Inflammatory macrophage treated with lipopolysaccharide for 1 hour (primary cell): Measurements from ENCODE around the gene RPAIN.
"Not testable (repeated sequence)": the region's sequence is repeated elsewhere in the genome, so short reads cannot be mapped to it uniquely, and the experiment has no call there.

ENCODE experiments used
- DNase-seq, 2 donors: peaks; one replicate each; pipeline ENCODE4 v3.0.0-alpha.2; 2020 to 2022

RPAIN gene

GRCh38 chr17:5430413-5430999 is 10.5 kb downstream of the RPAIN start:
- DNase-seq, result no peak

DNA sequence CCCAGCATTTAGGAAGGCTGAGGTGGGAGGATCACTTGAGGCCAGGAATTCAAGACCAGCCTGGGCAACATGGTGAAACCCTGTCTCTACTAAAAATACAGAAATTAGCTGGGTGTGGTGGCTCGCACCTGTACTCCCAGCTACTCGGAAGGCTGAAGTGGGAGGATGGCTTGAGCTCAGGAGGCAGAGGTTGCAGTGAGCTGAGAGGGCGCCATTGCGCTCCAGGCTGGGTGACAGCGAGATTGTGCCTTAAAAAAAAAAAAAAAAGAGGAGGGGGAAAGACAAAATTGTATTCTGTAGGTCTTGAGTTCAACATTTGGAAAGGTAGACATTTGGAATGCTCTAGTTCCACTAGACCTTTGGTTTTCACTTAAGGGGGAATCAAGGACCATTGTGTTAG is 11.3 kb downstream of the RPAIN start:
- not testable (repeated sequence) for DNase-seq

- DNase-seq, result no peak
Measured at GRCh38 chr17:5431949-5432556, 12.1 kb downstream of the RPAIN start.

DNA sequence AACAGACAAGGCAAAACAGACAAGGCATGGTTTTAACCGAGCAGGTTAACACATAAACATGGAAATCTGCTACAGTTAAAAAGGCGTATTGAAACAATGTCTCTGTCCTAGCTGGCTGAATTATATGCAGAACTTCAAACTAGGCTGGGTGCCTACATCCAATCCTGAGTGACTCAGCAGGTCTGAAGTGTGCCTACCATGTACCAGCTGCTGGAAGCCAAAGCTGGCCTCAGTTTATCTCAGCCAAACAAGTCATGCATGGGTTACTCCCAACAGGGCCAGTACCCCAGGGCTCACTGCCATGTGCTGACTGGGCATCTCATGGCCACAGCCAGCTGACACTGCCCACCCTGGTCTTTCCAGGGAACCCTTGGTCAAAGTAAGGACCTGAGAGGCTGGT is 15.0 kb downstream of the RPAIN start:
- DNase-seq, result no peak

DNA sequence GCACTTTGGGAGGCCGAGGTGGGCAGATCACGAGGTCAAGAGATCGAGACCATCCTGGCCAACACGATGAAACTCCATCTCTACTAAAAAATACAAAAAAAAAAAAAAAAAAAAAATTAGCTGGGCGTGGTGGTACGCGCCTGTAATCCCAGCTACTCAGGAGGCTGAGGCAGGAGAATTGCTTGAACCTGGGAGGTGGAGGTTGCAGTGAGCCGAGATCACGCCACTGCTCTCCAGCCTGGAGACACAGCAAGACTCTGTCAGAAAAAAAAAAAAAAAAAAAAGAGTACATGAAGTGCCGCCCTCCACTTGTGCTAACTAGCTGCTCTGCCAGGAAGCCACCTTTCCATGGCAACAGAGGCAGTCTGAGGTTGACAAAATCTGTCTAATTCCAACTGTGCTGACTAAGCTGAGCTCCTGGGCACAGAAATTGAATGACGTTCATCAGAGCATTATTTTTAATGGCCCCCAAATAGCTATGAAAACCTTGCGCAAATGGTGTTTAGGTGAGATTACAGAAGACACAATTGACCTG is 15.9 kb downstream of the RPAIN start:
- not testable (repeated sequence) for DNase-seq

DNA sequence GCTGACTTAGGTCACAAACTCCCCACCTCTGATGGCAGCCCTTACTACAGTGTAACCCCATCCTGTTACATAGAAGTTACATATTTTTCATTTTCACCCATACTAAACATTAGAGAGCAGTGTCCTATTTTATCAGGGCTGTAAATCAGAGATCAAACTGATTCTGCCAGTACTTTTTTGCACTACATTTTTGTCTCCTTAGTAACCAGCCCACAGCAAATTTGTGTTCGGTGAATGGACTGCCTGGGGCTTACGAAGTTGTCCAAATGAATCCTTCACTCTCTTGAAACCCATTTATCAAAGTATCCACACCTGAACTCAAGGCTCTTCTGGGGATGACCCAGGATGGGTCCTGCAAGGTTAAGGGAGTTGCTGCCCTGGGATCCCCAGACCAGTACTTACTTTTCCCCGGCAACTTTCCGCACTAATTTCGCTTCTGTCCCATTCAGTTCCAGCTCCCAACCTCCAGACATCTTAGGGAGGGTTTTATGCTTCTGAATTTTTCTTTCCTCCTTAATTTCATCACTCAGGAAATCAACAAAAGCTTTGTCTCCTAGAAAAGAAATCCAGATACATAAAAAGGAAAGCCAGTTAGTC is 17.8 kb downstream of the RPAIN start:
- no peak for DNase-seq

GRCh38 chr17:5438716-5439445 is 18.9 kb downstream of the RPAIN start, which contains the start of gene C1QBP:
Gene C1QBP (minus strand): TSS chr17:5439155. CDS start chr17:5439073, 82 bp downstream.
- DNase-seq, result peak; percentile 90 to 100

GRCh38 chr17:5439446-5439764 is 19.4 kb downstream of the RPAIN start:
- no peak for DNase-seq

- no peak for DNase-seq
Measured at GRCh38 chr17:5443728-5444127, 23.7 kb downstream of the RPAIN start.

GRCh38 chr17:5444209-5444608 is 24.2 kb downstream of the RPAIN start:
- no peak for DNase-seq

- no peak for DNase-seq
Measured at GRCh38 chr17:5446786-5447185, 26.8 kb downstream of the RPAIN start.

GRCh38 chr17:5464717-5465507 is 44.9 kb downstream of the RPAIN start:
- DNase-seq, result no peak

DNA sequence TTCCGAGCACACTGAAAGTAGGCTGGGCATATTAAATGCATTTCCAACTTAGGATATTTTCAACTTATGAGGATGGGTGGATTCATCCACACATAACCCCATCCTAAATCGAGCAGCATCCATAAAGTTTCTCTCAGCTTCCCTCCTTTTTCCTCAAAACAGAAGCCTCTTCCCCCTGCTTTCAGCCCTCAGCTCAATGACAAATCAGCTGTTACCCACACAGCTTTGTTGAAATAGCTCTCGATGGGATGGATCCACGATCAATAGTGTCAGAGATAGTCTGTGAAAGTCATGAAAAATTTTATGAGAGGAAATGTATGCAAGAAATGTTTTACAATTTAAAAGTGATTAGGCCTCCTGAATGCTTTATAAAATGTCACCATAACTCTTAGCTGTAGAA is 46.3 kb downstream of the RPAIN start:
- no peak for DNase-seq

- no peak for DNase-seq
Measured at GRCh38 chr17:5467416-5467815, 47.4 kb downstream of the RPAIN start.

DNA sequence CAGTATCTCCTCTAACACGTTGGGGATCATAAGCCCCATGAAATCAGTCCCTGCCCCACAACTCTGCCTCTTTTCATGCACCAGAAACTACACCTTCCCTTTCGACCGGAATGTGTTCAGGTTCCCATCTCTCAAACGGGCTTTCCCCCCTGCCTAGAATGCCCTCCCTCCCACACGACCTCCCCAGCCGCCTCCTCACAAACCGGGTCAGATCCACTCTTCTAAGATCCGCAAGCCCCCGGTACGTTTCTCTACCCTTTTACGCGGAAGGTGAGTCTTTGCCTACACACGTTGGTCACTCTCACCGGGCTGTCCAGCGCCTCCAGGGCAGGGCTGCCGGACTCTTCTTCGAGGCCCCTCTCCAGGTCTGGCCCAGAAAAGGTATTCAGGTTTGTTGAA is 48.1 kb downstream of the RPAIN start:
- DNase-seq, result no peak

DNA sequence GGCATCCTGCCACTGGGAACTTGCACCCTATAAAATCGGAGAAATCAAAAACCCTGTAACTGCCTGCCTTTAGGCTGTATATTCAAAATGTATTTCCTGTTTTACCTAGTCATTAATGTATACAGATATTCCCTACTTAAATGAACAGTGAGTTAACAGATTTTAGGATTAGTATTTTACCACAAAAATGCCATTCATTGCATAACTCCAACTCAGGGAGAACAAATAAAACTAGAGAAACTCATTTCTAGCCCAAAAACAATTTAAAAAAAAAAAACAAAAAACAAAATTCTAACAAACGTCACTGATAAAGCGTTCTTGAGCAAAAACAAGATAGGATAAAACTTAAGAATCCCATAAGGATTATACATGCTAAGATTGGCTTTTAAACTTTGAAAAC is 52.5 kb downstream of the RPAIN start:
- DNase-seq, result no peak

DNA sequence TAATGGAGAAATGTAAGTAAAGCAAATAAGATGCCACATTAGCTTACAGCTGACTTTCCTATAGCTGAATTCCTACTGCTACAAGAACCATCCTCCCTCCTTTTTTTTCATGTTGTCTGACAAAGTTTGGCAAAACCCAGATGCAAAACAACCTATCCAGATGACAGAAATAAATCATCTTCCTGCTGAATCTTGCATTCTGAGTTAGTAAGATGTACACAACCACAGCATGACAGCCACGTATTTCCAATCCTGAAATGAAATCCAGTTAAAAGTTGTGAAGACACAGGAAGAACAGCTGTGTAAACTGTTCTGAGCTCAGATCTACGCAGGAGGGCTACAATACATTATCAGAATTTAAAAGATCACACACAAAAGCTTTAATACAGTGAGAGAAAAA is 53.9 kb downstream of the RPAIN start:
- no peak for DNase-seq

DNA sequence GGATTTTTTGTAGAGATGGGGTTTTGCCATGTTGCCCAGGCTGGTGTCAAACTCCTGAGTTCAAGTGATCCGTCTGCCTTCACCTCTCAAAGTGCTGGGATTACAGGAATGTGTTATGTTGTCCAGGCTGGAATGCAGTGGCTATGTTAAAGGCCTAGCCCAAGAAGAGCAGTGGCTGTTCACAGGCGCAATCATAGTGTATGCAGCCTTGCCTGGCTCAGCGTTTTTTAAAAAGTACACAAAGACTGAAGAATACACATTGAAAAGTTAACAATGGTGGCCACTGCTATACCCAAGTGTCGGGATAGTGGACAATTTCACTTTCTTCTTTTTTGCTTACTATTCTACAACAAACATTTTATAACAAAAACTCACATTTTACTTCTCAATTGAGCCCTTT is 59.0 kb downstream of the RPAIN start:
- DNase-seq, result no peak

GRCh38 chr17:5480962-5481361 is 61.0 kb downstream of the RPAIN start:
- DNase-seq, result no peak

DNA sequence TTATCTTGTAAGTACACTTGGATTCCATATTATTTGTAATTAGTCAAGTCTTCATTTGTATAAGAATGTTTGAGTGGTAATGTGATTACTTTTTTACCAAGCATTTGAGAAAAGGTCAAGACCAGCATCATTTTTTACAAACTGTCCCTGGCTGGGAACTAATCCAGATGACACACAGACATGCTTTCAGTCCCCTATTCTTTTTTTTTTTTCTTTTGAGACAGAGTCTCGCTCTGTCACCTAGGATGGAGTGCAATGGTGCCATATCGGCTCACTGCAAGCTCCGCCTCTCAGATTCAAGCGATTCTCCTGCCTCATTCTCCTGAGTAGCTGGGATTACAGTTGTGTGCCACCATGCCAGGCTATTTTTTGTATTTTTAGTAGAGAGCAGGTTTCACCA is 61.5 kb downstream of the RPAIN start:
- DNase-seq, result no peak
